HG03039 (cell line): ENCODE data around the gene CCDC63.
"Not testable (repeated sequence)": the region's sequence is repeated elsewhere in the genome, so short reads cannot be mapped to it uniquely, and the experiment has no call there.

ENCODE experiments used
- ATAC-seq: cut with Tn5 transposase; IDR thresholded peaks from one replicate; pipeline ENCODE4 v1.9.1; 2021; ENCODE audit warnings: mild to moderate bottlenecking, moderate library complexity; ENCODE audit not compliant: unreplicated experiment

The CCDC63 gene

DNA sequence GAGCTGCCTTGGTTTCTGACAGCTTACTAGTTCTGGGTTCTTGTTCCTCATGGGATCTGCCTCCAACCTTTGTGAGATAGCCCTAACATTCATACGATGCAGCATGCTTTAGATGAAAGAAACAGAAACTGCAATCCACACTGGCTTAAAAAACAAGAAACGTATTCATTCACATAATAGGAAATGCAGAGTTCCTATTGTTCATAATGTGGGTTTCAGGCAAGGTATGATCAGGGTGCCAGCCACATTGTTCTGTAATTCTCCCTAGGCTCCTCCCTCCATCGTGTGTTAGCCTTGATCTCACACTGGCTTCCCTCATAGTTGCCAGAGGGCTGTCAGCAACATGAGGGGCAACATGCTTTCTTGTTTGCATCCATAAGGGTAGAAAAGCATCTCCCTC is 2.7 kb upstream of the CCDC63 start:
- no peak for ATAC-seq

DNA sequence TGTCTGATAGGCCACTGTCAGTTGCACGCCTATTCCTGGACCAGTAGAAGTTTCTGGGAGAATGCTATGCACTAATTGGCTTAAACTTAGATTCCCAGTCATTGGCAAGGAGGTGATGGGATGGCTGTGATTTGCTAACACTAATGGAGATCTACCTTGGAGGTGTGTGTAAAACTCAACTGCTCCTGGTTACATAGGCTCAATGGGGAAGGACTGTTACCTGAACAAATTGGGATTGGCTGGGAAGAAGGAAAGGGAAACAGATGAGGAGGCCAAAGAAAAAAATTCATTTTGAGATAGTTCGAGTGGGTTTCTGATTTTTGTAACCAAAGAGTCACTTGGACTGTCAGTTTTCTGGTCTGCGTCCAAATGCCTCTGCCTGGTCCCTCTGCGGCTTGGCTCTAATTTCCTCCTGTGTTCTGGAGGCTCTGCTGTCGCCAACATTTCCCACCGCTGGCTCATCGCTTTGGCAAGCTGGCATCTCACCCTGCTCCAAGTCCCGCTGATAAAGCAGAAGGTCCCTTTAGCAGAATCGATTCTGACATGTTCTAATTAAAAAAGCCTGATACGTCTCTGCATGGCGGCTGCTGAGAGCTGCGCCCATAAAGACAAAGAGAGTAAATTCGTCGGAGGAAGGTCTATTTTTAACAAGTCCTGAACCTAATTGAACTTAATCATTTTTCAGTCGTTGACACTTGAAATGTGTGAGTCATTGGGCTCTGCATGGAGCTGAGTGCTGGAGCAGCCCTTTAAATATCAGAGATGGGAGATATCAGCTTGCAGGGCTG is 2.0 kb upstream of the CCDC63 start:
- ATAC-seq, result no peak

DNA sequence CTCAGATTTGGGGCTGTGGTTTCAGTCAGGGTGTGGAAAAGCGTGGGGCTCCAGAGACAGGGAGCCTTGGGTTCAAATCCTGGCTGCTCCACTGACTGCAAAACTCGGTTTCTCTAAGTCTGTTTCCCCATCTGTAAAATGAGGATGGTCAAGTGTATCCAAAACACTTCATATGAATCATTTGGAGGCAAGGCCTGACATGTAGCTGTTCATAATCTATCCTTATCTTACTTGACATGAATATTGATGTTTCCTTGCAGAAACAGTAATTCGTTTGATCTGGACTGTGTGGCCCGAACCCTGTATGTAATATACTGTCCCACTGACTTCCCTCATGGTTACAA is 1.5 kb upstream of the CCDC63 start:
- ATAC-seq, result no peak

DNA sequence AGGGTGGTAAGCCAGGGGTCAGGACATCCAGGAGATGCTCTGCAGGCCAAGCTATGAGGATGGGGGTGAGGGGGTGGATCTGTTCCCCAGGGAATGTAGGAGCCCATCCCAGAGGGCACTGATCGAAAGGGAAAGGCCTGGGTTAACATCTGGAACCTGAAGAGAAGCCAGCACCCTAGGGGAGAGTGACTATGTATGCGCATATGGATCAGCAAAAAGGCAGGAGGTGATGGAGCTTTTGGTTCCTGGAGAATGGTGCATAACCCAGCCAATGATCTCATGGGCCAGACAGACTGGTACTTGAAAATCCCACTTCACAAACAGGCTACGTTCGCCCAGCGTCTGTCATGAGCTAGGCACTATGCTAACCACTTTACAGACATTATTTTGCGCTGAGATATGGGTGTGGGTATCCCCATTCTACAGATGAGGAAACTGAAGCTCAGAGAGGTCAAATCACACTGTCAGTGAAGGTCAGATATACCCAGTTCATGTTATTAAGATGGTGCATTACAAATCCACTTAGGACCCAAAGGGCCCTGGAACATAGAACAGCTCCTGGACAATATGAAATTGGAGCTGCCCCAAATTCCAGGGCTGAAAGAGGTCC is 1.6 kb downstream of the CCDC63 start:
- no peak for ATAC-seq

DNA sequence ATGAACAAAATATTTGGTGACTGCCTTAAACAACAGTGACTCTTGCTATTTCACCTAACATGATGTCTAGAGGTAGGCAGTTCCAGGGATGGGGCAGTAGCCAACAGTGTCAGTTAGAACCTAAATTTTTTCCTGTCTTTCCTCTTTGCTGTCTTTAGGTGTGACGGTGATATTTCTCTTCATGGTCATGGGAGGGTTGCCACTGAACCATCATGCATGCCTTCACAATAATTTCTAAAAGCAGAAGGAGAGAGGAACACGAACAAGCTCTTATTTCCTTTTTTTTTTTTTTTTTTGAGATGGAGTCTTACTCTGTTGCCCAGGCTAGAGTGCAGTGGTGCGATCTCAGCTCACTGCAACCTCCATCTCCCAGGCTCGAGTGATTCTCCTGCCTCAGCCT is 2.4 kb downstream of the CCDC63 start:
- no peak for ATAC-seq

DNA sequence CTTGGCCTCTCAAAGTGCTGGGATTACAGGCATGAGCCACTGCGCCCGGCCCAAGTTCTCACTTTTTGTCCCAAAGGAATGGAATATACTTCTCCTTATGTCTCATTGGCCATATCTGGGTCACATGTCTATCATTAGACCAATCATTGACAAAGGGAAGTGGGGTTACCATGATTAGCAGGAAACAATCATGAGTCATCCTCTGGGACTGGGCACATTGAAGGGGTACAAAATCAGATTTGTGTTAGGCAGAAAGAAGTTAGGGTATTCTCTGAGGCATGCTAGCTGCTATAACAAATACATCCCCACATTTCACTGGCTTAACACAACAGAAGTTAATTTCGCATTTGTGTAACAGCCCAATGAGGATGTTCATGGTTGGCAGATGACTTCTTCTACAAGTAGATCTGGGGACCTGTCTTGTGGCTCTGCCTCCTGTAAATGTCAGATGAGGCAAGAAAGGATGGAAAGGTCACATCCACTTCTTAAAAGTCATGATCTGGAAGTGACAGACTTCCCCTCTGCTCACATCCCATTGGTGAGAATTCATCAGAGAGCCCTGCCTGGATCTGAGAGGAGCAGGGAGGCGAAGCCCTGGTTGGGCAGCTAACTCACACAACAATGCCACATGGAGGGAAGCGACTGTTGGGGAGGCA is 3.1 kb downstream of the CCDC63 start:
- ATAC-seq, result no peak

DNA sequence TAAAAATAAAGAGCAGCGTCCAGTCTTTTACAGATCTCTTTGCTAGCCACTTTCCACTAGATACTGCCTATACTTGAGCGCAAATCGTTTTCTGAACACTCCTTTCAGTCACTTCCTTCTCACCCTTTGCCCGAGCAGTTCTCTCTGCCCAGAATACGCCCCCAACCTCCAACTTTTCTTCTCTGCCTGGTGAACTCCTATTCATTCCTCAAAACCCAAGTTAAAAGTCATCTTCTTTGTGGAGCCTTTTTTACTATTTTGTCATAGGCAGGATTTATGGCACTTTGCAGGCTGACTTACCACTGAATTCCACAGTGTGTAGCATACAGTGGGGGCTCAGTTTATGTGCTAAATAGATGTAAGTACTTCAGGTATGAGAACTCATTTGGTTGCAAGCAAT is 4.0 kb downstream of the CCDC63 start:
- ATAC-seq, result no peak

DNA sequence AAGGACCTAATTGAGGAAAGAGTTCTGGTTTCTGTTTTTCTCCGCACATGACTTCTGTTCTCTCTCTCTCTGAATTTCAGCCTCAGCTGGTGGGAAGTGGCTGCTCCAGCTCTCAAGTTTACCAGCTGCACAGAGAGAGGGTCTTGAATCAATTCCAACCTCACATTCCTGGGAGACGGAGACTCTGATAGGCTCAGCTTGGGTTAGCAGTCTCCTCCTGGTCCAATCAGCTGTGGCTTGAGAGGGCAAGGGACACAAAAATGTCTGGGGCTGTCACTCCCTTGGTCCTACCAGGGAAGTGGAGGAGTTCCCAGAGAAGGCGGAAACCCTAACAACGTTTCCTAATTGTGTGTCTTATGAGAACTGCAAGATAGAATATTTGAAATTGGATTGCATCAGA is 7.0 kb downstream of the CCDC63 start:
- no peak for ATAC-seq

DNA sequence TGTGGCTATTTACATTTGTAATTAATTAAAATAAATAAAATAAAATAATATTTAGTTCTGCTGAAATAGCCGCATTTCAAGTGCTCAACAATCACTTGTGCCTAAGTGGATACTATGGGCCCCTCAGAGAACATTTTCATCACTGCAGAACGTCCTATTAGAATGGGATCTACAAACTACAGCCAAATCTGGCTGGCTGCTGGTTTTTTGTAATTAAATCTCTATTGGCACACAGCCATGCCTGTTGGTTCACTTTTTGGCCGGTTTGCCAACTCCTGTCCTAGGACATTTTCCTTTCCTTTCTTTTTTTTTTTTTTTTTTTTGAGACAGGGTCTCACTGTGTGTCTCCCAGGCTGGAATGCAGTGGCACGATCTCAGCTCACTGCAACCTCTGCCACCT is 9.8 kb downstream of the CCDC63 start:
- ATAC-seq, result no peak

DNA sequence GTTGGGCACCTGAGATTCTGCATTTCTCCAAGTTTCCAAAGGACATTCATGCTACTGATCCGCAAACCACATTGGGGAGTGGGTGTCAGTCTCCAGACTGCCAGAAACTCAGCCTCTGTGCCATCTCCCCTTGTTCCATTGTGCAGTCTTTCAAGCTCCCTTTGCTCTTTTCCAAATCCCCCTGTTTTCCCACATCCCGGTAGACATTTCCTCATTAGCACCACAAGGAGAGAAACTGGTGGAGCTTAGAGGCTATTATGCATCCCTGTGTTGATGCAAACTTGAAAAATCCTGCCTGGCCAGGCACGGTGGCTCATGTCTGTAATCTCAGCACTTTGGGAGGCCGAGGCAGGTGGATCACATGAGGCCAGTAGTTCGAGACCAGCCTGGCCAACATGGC is 10.7 kb downstream of the CCDC63 start:
- ATAC-seq, result no peak

DNA sequence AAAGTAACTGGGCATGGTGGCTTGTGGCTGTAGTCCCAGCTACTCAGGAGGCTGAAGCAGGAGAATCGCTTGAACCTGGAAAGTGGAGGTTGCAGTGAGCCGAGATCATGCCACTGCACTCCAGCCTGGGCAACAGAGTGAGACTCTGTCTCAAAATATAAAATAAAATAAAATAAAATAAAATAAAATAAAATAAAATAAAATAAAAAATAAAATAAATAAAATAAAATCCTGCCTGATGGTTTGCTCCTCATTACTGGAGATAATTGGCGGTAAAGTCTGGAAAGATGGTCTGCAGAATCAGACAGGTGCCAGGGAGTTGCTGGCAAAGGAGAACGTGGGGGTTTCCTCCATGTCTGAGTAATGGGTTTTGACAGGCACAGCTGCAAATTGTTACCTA is 11.2 kb downstream of the CCDC63 start:
- ATAC-seq, result not testable (repeated sequence)

DNA sequence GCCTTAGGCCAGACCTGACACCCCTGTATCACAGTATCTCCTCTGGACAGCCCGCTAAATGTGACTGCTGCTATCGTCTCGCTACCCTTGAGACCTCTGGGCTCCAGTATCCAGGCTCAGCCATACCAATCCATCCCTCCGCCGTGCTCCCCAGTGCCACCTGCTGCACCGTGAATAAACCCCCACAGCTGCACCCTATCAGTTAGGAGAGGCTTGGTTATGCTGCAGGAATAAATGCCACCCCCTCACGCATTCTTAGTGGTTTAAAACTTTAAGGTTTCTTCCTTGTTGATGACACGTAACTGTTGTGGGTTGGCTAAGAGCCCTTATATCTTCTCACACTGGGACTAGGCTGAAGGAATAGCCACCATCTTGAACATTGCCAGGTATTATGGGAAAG is 12.1 kb downstream of the CCDC63 start:
- ATAC-seq, result no peak

DNA sequence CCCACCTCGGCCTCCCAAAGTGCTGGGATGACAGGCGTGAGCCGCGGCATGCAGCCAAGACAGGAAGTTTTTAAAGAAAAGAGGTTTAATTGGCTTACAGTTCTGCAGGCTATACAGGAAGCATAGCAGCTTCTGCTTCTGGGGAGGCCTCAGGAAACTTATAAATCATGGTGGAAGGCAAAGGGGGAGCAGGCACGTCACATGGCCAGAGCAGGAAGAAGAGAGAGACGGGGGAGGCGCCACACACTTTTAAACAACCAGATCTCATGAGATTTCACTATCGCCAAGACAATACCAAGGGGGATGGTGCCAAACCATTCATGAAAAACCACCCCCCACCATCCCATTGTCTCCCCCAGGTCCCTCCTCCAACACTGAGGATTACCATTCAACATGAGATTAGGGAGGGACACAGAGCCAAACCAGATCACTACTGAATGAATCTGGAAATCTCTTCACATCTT is 14.1 kb downstream of the CCDC63 start:
- no peak for ATAC-seq

DNA sequence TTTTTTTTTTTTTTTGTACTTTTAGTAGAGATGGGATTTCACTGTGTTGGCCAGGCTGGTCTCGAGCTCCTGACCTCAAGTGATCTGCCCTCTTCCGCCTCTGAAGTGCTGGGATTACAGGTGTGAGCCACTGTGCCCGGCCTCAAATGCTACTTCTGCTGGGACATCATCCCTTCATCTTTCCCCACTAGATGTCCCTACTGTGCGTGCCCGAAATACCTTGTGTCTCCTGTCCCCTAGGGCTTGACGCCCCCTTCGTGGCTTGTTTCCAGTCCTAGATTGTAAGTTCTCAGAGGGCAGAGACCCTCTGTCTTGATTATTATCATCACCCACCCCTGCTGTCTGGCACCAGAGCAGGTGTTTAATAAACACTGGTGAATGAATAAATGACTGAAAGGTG is 14.9 kb downstream of the CCDC63 start:
- ATAC-seq, result no peak

DNA sequence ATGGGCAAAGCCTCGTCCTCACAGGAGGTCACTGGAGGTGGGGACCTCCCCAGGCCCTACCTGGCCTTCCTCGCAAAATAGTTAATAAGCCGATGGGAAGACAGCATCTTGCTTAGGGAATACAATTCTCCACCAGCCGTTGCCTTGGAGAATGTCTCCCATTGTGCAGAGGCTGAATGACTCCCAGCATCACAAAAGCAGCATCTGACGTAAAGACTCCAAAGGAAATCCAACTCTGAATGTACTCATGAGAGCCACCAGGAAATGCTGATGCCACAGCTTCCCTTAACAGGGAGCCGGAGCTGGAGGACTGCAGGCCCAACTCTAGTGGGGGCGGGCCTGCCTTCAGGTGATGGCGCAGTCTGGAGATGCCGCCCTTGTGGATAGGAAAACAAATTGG is 15.5 kb downstream of the CCDC63 start:
- no peak for ATAC-seq

DNA sequence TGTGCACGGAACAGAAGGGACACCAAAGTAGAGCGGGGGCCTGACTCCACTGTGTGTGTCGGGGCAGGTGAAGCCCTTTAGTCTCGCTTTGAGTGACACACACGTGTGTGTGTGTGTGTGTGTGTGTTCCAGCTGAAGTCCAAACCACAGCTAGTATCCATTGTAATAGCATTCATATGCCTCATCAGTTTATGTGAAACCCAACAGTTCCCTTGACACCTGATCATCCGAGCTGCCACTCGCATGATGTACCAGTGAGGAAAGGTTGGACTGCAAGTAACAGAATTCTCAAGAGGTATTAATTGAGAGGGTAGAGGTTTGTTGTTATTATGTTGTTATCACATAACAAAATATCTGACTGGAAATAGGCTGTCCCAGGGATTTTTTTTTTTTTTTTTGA is 16.4 kb downstream of the CCDC63 start:
- ATAC-seq, result no peak

DNA sequence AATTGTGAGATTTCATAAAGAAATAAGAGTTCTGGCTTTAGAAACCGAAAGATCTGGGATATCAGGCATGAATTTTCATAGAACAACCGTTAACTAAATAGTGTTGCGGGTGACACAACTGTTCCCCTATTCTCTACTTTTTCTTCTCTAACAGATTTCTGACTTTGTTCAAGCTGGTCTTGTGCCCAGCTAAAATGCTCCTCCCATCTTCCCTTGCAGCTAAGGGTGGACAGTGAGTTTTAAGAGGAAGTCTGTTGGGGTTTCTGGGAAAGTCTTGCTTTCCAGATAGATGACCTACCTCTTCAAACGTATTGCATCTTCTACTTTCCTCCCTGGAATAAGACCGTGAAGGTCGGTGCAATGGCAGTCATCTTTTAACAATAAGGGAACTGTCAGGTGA is 18.7 kb downstream of the CCDC63 start:
- no peak for ATAC-seq

DNA sequence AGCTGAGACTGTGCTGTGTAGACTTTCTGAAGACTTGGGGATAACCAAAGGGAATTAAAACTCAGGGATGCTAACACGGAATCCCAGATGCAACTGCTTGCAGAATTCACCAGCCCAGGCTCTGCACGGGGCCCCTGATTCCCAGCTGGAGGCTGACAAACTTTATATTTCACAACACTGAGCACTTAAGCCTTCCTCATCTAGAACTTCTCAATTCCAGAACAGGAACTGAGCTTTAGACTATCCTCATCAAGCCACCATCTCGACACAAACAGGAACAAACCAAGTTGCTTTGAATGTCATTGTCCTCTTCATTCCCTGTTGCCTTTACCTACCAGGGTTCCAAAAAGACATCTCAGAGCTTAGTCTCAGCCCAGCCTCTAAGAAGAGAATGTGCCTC is 22.2 kb downstream of the CCDC63 start:
- no peak for ATAC-seq

DNA sequence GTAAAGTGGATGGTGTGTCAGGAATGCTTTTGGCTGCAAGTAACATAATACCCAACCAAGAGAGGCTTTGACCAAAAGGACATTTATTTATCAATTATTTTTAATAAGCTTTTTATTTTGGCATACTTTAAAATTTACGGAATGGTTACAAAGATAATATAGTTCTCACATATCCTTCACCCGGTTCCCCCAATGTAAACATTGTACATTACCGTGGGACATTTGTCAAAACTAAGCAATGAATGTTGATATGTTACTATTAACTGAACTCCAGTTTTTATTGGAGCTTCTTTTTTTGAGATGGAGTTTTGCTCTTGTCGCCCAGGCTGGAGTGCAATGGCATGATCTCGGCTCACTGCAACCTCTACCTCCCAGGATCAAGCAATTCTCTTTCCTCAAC is 23.0 kb downstream of the CCDC63 start:
- ATAC-seq, result no peak

DNA sequence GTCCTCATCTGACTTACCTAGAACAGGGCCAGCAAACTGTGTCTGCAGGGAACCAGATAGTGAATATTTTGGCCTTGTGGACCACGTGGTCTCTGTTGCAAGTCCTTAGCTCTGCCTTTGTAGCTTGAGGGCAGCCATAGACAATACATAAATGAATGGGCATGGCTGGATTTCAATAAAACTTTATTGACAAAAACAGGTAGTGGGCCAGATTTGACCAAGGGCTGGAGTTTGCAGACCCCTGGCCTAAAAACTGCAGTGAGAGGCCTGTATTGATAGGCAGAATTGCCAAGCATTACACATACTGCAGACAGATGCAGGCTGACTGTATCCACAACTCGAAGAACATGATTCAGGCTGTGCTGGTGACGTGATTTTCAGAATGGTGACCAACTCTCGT is 25.3 kb downstream of the CCDC63 start:
- ATAC-seq, result no peak

DNA sequence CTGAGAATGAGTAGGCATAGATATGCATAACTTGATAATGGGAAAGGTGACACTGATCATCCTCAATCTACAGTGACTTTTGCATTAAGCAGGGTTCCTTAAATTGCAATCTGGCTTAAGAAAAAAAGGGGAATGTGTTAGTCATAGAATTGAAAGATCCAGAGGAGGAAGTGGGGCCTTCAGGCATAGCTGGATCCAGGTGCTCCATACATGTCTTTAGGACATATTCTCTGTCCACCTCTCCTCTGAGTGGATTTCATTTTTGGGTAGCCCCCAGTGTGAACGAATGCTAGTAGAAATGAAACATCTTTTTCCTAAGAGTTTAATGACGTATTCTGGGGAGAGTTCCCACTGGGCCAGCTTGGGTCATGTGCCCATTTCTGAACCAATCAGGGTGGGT is 27.6 kb downstream of the CCDC63 start:
- no peak for ATAC-seq

DNA sequence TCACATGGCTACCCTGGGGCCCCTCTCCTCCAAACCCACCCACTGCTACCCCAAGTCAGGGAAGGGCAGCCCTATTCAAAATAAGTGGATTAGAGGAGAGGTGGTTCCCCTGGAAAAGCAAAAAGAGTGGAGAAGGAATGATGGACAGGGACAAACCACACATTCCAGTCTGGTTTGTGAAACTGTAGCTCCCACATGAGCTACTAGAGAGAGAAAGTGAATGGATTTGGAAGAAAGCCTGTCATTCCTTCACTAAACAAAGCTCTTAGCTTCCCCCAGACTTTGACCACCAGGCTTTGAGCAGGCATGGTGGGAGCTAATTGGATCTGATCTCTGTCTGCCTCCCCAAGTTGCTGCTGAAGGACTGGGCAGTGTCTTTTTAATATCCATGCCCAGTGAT is 28.0 kb downstream of the CCDC63 start:
- no peak for ATAC-seq
